Inferior parietal cortex (tissue), 1 donor: Measurements from ENCODE around the gene ZNF487.

Experiments
- DNase-seq: peaks from one replicate; pipeline ENCODE4 v3.0.0-alpha.2; 2016; ENCODE audit errors: extremely low spot score

ZNF487 gene

GRCh38 chr10:43502931-43503330 lies 66.0 kb downstream of the ZNF487 start:
- no peak for DNase-seq

- no peak for DNase-seq
Measured at GRCh38 chr10:43524434-43525247, 87.7 kb downstream of the ZNF487 start.
